ENCODE measurements around the gene MSANTD4.

Gene MSANTD4

DNA sequence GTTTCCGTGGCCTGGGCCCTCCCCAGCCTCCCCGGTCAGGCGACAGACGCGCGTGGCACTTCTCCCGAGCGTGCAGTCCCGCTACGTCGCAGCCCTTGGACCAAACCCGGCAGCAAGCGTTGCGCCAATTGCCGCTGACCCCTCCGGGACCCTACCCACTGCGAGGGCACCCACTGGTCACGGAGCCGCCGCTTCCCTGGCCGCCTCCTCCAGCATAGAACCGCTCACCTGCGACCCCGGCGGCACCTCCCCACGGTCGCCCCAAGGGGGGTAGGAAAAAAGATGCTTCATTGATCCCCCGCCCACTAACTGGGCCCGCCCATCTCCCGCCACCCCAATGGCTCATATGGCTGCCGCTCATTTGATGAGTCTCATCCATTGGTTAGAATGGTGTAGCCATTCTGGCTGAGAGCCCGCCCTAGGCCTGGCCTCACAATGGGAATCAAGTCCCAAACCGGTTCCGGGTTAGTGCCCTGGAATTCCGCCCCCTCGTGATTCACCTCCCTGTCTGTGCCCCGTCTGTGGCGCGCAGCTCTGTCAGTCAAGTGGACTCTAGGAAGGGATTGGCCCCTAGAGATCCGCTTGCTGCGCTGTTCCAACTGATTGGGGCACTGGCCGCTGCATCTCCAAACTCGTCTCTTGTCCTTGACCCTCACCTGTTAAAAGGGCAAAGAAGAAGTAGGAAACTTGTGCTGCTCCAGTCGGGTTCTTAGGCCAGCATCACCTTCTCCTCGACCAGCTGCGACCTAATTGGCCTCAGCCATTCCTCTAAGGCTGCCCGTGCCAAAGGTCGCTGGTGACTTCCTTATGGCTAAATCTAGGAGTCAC is at the start of gene MSANTD4:
TSS of gene MSANTD4 (minus strand) at position 274 of the 828 bp plus-strand sequence. CDS start 11,323 bp downstream, outside the sequence.
- H3K4me3 ChIP-seq (replicated peaks; ENCODE audit: low read depth, low read length) = peak within 1 kb of the TSS; percentile 97
- peak; percentile 94 for DNase-seq (ENCODE audit: extremely low read depth, insufficient read length)
- H3K27me3 ChIP-seq (replicated peaks; ENCODE audit: control insufficient read depth, insufficient read depth, low read length) = no peaks in the 10 kb centered on the region
- peak; percentile 3 for TF ChIP-seq CTCF (IDR thresholded peaks at IDR 0.05; ENCODE audit: insufficient read depth, low read length, poor library complexity, severe bottlenecking)
- no peaks in the 10 kb centered on the region; the same call in 1 of the 2 replicates for H3K36me3 ChIP-seq (ENCODE audit: control insufficient read depth, insufficient read depth, low read length)

DNA sequence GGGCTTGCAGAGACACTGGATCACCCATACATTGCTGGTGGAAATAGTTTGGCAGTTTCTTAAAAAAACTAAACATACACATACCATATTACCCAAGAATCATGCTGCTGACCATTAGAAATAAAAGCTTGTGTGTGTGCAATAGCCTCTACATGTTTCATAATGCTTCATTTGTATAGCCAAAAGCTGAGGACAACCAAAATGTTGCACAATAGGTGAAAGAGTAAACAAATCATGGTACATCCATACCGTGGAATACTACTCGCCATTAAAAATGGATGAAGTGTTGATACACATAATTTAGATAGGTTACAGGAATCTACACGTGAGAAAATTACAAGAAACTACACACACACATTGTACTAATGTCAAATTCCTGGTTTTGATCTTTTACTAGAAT is 48.6 kb upstream of the MSANTD4 start:
- DNase-seq (ENCODE audit: extremely low read depth, insufficient read length) = no peak
- no peaks in the 10 kb centered on the region for H3K36me3 ChIP-seq (ENCODE audit: control insufficient read depth, insufficient read depth, low read length)
- H3K4me3 ChIP-seq (replicated peaks; ENCODE audit: low read depth, low read length) = no peak overlapping the region
- no peak for TF ChIP-seq CTCF (IDR thresholded peaks at IDR 0.05; ENCODE audit: insufficient read depth, low read length, poor library complexity, severe bottlenecking)
- no peaks in the 10 kb centered on the region for H3K27me3 ChIP-seq (replicated peaks; ENCODE audit: control insufficient read depth, insufficient read depth, low read length)

GRCh38 chr11:106063009-106063408 is 41.0 kb upstream of the MSANTD4 start:
- Histone ChIP-seq H3K27me3 (replicated peaks; ENCODE audit: control insufficient read depth, insufficient read depth, low read length) (no peaks in the 10 kb centered on the region), H3K36me3 (ENCODE audit: control insufficient read depth, insufficient read depth, low read length) (no peaks in the 10 kb centered on the region), H3K4me3 (replicated peaks; ENCODE audit: low read depth, low read length) (no peak overlapping the region)
- TF ChIP-seq CTCF (IDR thresholded peaks at IDR 0.05; ENCODE audit: insufficient read depth, low read length, poor library complexity, severe bottlenecking) = no peak
- DNase-seq (ENCODE audit: extremely low read depth, insufficient read length) = peak; percentile 13

GRCh38 chr11:106061954-106062949 is 40.2 kb upstream of the MSANTD4 start:
- no peak overlapping the region for H3K4me3 ChIP-seq (replicated peaks; ENCODE audit: low read depth, low read length)
- no peaks in the 10 kb centered on the region for H3K36me3 ChIP-seq (ENCODE audit: control insufficient read depth, insufficient read depth, low read length)
- no peak for DNase-seq (ENCODE audit: extremely low read depth, insufficient read length)
- TF ChIP-seq CTCF (IDR thresholded peaks at IDR 0.05; ENCODE audit: insufficient read depth, low read length, poor library complexity, severe bottlenecking) = no peak
- H3K27me3 ChIP-seq (replicated peaks; ENCODE audit: control insufficient read depth, insufficient read depth, low read length) = no peaks in the 10 kb centered on the region

DNA sequence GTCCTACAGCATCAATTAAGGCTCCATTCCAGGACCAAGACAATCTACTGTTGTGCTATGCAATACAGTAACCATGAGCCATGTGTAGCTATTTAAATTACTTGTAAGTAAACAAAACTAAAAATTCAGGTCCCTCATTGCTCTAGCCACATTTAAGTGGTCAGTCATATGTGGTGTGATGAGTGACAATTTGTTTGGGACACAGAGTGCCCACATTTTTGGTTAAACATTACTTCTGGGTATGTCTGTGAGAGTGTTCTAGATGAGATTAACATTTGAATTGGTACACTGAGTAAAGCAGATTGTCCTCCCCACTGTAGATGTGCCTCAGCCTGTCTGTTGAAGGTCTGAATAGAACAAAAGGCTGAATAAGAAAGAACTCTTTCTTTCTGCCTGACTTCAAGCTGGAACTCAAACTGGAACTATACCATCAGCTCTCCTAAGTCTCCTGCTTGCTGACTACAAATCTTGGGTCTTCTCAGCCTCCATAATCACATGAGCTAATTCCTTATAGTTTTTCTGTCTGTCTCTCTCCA is 39.3 kb upstream of the MSANTD4 start:
- no peak for DNase-seq (ENCODE audit: extremely low read depth, insufficient read length)
- Histone ChIP-seq H3K4me3 (replicated peaks; ENCODE audit: low read depth, low read length) (no peak overlapping the region), H3K27me3 (replicated peaks; ENCODE audit: control insufficient read depth, insufficient read depth, low read length) (no peaks in the 10 kb centered on the region), H3K36me3 (ENCODE audit: control insufficient read depth, insufficient read depth, low read length) (no peaks in the 10 kb centered on the region)
- no peak for TF ChIP-seq CTCF (IDR thresholded peaks at IDR 0.05; ENCODE audit: insufficient read depth, low read length, poor library complexity, severe bottlenecking)

All from GM06990 (cell line).